Lung (tissue), 12 donors: ENCODE data around the gene SUN1. TPM values are rescaled to one million over a fixed set of nuclear protein-coding genes. Genes with fewer than 3 reads are reported as not detected.

ENCODE experiments used
- ATAC-seq: fragments of 200-7000 bp; cut with Tn5 transposase; one replicate; pipeline ENCODE4 v1.9.1; 2020; ENCODE audit warnings: moderate number of reproducible peaks; ENCODE audit not compliant: insufficient read depth, low FRiP score
- DNase-seq, 3 donors: peaks; one replicate each; pipeline ENCODE4 v3.0.0-alpha.2; 2013 to 2017
- H3K27ac ChIP-seq, 2 donors: one replicate each; pipeline ENCODE4 v1.5.1; 2013; ENCODE audit warnings: mild to moderate bottlenecking in 2 of 2, moderate library complexity in 2 of 2, control low read depth in 1 of 2, inconsistent platforms in 1 of 2, low read depth in 1 of 2, low read length in 1 of 2
- H3K27me3 ChIP-seq, 3 donors: one replicate each; pipeline ENCODE4 v1.5.1; 2013; ENCODE audit warnings: low read length in 2 of 3; ENCODE audit not compliant: control insufficient read depth in 3 of 3, insufficient read depth in 3 of 3
- H3K36me3 ChIP-seq, 4 donors: one replicate each; pipeline ENCODE4 v1.5.1; 2013; ENCODE audit warnings: low read length in 4 of 4, mild to moderate bottlenecking in 1 of 4, moderate library complexity in 1 of 4; ENCODE audit not compliant: control insufficient read depth in 4 of 4, insufficient read depth in 4 of 4
- H3K4me1 ChIP-seq, 5 donors: one replicate each; pipeline ENCODE4 v1.5.1; 2013; ENCODE audit warnings: low read length in 5 of 5, mild to moderate bottlenecking in 2 of 5, moderate library complexity in 1 of 5; ENCODE audit not compliant: control insufficient read depth in 5 of 5, insufficient read depth in 5 of 5
- H3K4me3 ChIP-seq: one replicate; pipeline ENCODE4 v1.5.1; 2013; ENCODE audit warnings: mild to moderate bottlenecking, control low read depth, moderate library complexity
- H3K9ac ChIP-seq, 2 donors: one replicate each; pipeline ENCODE4 v1.5.1; 2013; ENCODE audit warnings: low read length in 2 of 2, control low read depth in 1 of 2; ENCODE audit not compliant: insufficient read depth in 1 of 2
- H3K9me3 ChIP-seq, 4 donors: one replicate each; pipeline ENCODE4 v1.5.1; 2013; ENCODE audit warnings: low read length in 3 of 4, mild to moderate bottlenecking in 1 of 4, moderate library complexity in 1 of 4; ENCODE audit not compliant: control insufficient read depth in 4 of 4, insufficient read depth in 3 of 4
- CTCF ChIP-seq: IDR thresholded peaks from 2 replicates; pipeline ENCODE4 v1.5.1; 2012; ENCODE audit warnings: mild to moderate bottlenecking; ENCODE audit errors: control extremely low read depth, extremely low read depth
- WGBS, 2 donors: extraction: QIAGEN DNeasy Blood & Tissue Kit; methylation state at CpG; one replicate each; pipeline ENCODE4 v1.1.7; 2013; 5-methylcytosine and 5-hydroxymethylcytosine counted together
- polyA plus RNA-seq, 2 donors: library from polyadenylated mRNA; stranded (reverse); fragments of 200-250 nt; gene quantifications; one replicate each; pipeline ENCODE4 v1.2.1, GENCODE V29; 2013
- total RNA-seq, 2 donors: library from RNA; depleted of rRNA in 1 of 2; stranded (reverse); fragments of >200 nt in 1 of 2; gene quantifications; one replicate each; pipeline ENCODE4 v1.2.1, GENCODE V29; 2014 to 2021
- donor health status: control.
- donor health status: control.
- donor health status: Bipolar disorder and iron deficiency.
- donor health status: healthy.
- donor health status: DM: yes; HTN: yes; CAD: no.

Gene SUN1
- total and polyA plus RNA-seq, 4 donors = 69.6 to 349 (median 104) TPM

DNA sequence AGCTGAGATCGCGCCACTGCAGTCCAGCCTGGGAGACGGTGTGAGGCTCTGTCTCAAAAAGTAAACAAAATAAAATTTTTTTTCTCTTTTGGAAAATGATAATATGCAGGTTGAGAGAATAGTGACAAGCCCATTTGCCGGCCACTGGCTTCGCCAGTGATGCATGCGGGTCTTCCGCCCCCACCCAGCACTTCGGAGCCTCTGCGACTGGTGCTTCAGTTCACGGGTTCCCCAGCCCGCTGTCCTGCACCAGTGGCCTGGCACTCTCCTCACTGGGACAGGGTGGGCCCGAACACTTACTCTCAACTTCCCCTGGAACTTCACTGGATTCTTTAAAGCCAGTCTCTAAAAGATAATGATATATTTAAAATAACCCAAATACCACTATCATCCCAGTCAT, 2.7 kb downstream of the SUN1 start:
- 95 to 96% methylated on average over 12 of the region's 12 CpGs for WGBS, 2 donors
- H3K9ac ChIP-seq = no peak overlapping the region
- TF ChIP-seq CTCF = no peak

GRCh38 chr7:835485-836401, 3.5 kb downstream of the SUN1 start:
- Histone ChIP-seq H3K27me3 (no peaks in the 10 kb centered on the region), H3K4me1 (peaks cover 3 to 18% (median 7%) of the 10 kb centered on the region in 5 donors), H3K4me3 (no peak overlapping the region), H3K9ac (no peak overlapping the region), H3K27ac (peak overlapping the region; percentile 46 to 52), H3K9me3 (no peaks in the 10 kb centered on the region), H3K36me3 (peaks cover 0 to 22% (median 15%) of the 10 kb centered on the region in 4 donors)
- 64 to 77% methylated on average over 27 of the region's 27 CpGs for WGBS, 2 donors
- no peak for ATAC-seq
- no peak for TF ChIP-seq CTCF
- no peak for DNase-seq

More for the DNA sequence above, 2.7 kb downstream of the SUN1 start:
- no peak overlapping the region for H3K27ac ChIP-seq
- H3K4me1 ChIP-seq = peaks cover 3 to 23% (median 7%) of the 10 kb centered on the region in 5 donors
- no peak overlapping the region for H3K4me3 ChIP-seq
- DNase-seq = no peak
- H3K36me3 ChIP-seq = peaks cover 0 to 18% (median 12%) of the 10 kb centered on the region in 4 donors
- no peaks in the 10 kb centered on the region for H3K9me3 ChIP-seq
- ATAC-seq = no peak
- no peaks in the 10 kb centered on the region for H3K27me3 ChIP-seq

DNA sequence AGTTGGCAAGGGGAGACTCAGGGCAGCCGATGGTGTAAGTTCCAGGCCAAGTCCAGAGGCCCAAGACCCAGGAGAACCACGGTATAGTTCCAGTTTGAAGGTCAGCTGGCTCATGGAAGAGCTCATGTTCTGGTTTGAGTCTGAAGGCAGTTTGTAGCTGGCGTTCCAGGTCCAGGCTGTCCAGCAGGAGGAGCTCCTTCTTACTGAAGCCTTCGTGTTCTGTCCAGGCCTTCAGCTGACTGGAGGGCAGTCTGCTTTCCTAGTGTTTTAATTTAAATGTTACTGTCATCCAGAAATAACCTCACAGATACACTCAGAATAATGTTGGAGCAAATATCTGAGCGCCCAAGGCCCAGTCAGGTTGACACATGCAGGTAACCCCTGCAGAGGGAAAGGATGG, 4.2 kb downstream of the SUN1 start:
- Histone ChIP-seq H3K36me3 (peaks cover 0 to 22% (median 15%) of the 10 kb centered on the region in 4 donors), H3K27ac (peak overlapping the region; percentile 61 to 86), H3K4me1 (peaks cover 2 to 15% (median 7%) of the 10 kb centered on the region in 5 donors), H3K9me3 (no peaks in the 10 kb centered on the region), H3K27me3 (no peaks in the 10 kb centered on the region), H3K4me3 (no peak overlapping the region), H3K9ac (no peak overlapping the region)
- no peak for TF ChIP-seq CTCF
- 74 to 81% methylated on average over 5 of the region's 5 CpGs for WGBS, 2 donors
- peak in 1 of 3 donors; percentile 24 for DNase-seq
- ATAC-seq = no peak
